Subcutaneous adipose tissue (tissue), 4 donors: ENCODE data around the gene LZIC. TPM values are rescaled to one million over a fixed set of nuclear protein-coding genes. Genes with fewer than 3 reads are reported as not detected.

Source experiments
- small RNA-seq: library from RNA; depleted of rRNA; stranded (forward); fragments of <200 nt; gene quantifications from one replicate; pipeline ENCODE3, GENCODE V24; 2016
- total RNA-seq, 4 donors: library from RNA; depleted of rRNA; stranded (reverse); fragments of >200 nt; gene quantifications; one replicate each; pipeline ENCODE4 v1.1.0, GENCODE V29; 2016
- TF ChIP-seq, protein P1 (sequence below): fragments of 450-650 bp; IDR thresholded peaks from one replicate; pipeline ENCODE4 v1.5.1; 2016; ENCODE audit warnings: low read depth, mild to moderate bottlenecking, control low read depth, antibody characterized with exemption, moderate library complexity

The LZIC gene
- total RNA-seq, 4 donors from 2014 or later = 21.1 to 36.7 (median 26.3) TPM

DNA sequence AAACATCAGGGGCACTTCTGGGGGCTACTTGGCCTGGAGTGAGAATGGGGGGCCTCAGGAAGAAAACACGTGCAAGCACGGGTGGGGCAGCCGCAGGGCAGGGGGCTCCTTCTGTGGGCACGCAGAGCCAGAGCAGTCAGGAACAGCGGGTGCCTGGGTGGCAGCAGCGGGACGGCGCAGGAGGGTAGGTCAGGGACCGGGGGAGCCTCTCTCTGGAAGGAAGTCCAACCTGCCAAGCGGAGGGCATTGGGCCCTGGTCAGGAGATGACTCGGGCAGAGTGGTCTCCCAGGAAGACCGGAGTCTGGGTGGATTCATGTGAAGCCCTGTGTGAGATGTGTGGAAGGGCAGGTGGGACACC is 60.3 kb downstream of the LZIC start:
- TF ChIP-seq, protein P1, sequence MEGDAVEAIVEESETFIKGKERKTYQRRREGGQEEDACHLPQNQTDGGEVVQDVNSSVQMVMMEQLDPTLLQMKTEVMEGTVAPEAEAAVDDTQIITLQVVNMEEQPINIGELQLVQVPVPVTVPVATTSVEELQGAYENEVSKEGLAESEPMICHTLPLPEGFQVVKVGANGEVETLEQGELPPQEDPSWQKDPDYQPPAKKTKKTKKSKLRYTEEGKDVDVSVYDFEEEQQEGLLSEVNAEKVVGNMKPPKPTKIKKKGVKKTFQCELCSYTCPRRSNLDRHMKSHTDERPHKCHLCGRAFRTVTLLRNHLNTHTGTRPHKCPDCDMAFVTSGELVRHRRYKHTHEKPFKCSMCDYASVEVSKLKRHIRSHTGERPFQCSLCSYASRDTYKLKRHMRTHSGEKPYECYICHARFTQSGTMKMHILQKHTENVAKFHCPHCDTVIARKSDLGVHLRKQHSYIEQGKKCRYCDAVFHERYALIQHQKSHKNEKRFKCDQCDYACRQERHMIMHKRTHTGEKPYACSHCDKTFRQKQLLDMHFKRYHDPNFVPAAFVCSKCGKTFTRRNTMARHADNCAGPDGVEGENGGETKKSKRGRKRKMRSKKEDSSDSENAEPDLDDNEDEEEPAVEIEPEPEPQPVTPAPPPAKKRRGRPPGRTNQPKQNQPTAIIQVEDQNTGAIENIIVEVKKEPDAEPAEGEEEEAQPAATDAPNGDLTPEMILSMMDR = no peak

DNA sequence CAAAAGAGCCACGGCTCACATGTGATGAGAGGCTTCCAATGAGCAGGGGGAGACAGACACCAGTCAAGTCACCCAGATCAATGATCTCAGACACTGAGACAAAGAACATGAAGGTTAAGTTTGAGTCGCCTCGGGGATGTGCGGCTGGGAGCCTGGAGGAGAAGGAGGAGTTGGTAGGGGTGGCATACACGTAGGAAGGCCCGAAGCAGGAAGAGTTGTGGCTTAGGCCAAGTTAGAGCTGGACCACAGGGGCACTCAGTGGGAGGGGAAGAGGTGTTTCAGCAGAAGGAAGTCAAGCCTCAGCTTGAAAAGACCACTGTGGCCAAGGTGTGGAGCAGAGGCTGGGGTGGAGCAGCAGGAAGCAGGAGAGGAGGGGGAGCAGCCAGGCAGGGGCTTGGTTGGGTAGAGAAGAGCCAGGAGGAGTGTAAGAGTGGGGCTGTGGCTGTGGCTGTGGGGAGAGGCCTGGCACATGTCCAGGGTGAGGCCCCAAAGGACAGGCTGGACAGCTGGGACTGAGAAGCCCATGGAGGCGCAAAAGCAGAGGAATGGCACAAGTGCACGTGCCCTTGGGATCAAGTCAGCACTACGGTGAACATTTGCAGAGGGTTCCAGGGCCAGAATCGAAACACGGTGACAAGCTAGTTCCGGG is 60.8 kb downstream of the LZIC start:
- TF ChIP-seq, protein P1 = no peak

DNA sequence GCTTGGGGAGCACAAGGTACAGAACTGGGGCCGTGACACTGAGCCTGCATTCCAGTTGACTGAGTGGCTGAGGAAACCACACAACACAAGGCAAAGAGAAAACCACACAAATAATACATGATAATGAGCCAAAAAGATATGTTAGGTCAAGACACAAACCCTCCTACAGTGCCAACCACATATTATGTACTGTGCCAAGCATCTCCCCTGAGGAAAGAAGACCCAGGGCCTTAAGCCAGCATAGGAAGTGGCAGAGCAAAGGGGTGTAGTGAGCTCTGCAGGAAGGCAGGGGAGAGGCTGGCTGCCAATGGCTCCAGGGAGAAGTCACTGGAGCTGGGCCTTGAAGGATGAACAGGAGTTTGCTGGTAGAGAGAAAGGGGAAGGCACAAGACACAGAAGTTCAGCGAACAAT is 61.3 kb downstream of the LZIC start:
- TF ChIP-seq, protein P1 = no peak

Small RNA genes within 50 kb of the gene (small RNA-seq; reads per million reads assigned to genes)
- not detected for gene MIR5697

Other genes with a start within 250 kb of the LZIC start
- 10 to 100 TPM; 17.9 to 29.7 (median 24.9) TPM for gene CLSTN1, start 119.4 kb downstream of the LZIC start, total RNA-seq
- gene CTNNBIP1, start 33.1 kb downstream of the LZIC start, total RNA-seq = 10 to 100 TPM; 10.8 to 45.2 (median 17.1) TPM
- 1 to 10 TPM; 5.8 to 7.5 (median 6.5) TPM for gene NMNAT1, start 84 bp upstream of the LZIC start, total RNA-seq
- 100 to 1,000 TPM in 3 of 4 donors, 10 to 100 TPM in 1; 77.3 to 312 (median 215) TPM for gene RBP7, start 53.8 kb upstream of the LZIC start, total RNA-seq
- 10 to 100 TPM; 38.2 to 57.8 (median 50.0) TPM for gene UBE4B, start 89.6 kb upstream of the LZIC start, total RNA-seq